Superior temporal gyrus (tissue), 1 donor: ENCODE measurements around the gene POLG.

Source experiments
- DNase-seq: peaks from one replicate; pipeline ENCODE4 v3.0.0-alpha.2; 2016; ENCODE audit errors: extremely low spot score

Gene POLG

DNA sequence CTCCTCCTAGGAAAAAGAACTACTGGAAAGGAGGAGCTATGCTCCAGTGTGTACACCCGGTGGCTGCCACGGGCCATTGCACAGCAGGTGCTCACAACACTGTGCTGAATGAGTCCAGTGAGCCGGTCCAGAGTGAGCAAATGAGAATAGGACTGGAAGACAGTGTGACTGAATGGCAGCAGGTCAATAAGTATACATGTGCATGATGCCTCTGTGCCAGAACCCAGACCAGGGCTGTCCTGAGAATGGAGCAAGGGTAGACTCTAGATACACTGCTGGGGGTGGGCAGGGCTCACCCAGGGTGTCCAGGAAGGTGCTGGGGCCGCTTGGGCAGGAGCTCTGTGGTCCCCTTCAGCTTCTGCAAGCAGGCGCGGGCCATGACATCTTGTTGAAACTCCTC is 8.3 kb downstream of the POLG start:
- DNase-seq = no peak

DNA sequence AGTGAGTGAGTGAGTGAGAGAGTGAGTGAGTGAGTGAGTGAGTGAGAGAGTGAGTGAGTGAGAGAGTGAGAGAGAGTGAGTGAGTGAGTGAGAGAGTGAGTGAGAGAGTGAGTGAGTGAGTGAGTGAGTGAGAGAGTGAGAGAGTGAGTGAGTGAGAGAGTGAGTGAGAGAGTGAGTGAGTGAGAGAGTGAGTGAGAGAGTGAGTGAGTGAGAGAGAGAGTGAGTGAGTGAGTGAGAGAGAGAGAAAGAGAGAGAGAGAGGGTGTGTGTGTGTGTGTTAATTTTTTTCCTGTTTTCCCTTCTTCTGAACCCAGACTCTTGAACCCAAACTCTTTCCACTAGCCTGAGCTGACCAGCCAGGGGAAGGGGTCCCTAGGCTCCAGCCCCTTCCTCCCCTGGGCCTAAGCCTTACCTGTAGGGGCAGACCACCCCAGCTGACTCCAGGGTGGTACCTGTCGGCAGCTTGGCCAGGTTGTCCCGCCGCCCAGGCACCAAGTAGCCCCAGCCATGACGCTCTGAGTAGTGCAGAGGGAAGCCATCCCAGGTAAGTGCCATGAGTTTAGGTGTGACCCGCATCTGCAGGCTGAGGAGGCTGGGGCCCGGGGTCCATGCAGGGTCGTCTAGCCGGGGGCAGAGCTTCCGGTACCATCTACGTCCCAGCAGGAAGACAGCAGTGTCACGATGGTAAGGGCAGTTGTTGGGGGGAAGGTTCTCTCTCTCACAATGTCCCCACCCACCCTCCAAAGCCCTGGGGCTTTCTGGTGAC is 9.4 kb downstream of the POLG start:
- no peak for DNase-seq

DNA sequence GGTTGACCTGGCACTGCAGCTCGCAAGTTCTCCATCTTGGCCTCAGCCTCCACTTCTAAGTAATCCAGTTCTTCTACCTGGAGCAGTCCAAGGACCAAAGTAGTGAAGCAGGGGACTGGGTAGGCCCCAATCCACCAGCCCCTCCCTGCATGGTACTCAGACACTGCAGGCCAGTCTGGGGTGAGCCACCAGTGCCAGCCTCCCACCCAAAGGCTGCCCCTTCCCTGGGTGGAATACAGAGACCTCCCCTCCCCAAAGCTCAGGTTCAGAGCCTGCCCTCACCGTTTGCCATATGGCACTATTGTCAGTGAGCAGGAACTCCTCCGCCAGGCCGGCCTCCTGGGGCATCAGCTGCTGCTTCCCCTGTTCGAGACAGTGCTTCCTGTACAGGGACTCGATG is 10.8 kb downstream of the POLG start:
- no peak for DNase-seq

DNA sequence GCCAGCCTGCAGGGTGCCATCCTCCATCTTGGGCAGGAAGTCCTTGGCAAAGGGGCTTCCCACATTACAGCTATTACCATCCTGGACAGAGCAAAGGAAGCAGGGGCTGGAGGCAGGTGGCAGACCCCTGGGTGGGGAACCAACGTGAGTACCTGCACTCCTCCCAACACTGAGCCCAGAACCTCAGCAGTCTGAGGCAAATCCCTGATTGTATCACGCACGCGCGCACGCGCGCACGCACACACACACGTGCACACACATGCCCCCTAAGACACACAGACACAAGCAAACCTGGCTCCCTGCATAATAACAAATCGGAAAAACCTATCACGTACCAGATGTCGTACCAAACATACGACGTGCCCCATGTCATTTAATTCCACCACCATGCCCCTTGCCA is 11.8 kb downstream of the POLG start:
- no peak for DNase-seq

DNA sequence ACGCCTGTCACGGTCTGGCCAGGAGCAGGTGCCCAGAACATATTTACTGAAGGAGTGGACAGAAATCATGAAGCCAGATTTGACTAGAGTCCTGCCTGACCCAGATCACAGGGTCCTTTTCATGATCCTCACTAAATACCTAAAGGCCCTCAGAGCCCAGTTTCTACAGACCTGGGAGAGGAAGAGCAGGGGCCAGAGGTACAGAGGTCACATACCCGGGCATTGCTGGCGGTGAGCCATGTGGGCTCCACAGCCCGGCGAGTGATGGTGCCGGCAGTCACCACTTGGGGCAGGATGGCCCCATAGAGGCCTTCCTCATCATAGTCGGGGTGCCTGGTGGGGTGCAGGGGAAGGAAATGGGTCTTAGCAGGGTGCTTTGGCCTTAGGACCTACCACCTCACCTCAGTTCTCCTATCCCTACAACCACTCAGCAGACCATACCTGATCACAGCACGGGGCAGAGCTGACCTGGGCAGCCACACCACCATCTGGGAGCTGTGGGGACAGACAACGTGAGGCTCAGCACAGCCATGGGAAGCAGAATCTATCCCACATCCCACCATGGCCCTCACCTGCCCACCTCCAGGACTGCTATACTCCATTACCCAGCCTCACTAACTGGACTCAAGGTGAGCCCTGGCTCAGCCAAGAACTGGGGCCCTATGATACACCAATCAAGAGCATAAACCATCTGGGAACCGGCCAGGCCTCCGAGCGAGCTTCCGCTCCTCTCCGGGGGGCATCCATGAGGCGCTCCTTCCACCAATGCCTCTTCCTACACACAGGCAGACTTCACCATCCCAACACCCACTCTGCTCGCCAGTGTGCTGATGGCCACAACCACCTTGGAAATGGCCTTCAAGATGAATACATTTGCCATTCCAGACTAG is 12.9 kb downstream of the POLG start:
- DNase-seq = no peak

DNA sequence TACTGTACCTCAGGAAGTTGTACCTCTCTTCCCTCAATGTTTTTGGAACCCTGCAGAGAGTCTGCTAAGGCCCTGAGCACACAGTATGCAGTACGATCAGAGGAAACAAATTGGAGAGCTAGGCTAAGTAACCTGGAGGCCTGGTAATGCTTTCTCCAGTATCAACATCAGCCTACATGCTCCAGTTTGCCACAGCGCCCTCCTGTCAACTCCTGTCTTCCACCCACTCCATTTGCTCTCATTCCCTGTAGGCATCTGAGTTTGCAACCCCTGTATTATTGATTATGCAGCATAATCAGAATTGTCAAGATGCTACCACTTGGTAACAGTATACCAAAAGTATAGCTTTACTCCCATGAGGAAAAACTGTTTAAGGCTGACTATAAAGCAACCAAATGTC is 14.4 kb downstream of the POLG start:
- no peak for DNase-seq

DNA sequence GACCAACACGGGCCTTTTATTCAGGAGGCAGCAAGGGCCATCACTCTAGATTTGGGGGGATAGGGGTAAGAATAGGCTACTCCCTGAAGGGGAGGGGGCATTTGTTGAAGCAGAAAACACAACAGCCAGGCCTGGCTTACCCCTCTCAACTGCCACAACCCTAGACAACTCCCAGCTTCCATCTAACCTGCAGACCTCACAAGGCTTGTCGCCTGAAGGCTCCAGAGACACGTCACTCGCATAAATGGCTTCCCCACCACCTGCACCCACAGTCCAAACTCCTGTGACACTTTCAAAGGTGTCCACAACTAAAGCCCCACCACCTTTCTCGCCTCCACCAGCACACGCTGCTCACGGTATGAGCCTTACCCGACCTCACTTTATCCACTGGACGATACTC is 14.9 kb downstream of the POLG start:
- no peak for DNase-seq

DNA sequence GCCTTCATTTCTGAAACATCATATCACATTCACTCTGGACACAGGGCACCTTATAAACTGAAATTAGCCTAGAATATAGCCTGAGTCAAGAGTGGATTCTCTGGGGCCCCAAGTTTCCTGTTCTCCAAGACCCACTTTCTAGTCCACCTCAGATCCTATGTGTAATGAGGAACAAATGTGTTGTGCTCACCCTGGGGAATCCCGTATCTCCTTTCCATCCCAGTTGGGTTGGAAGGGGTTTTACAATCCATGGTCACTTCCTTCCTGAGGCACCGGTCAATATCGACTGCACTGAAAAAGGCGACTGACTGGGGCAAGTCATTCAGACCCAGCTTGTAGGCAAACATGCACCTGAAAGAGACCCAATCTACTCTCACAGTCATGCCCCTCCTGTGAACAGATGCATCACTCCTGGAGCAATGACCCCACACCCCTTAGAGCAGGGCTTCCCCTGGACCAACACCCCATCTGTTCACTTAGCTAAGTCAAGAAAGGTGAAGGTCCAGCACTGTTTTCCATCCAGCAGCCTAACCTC is 17.4 kb downstream of the POLG start:
- DNase-seq = no peak

DNA sequence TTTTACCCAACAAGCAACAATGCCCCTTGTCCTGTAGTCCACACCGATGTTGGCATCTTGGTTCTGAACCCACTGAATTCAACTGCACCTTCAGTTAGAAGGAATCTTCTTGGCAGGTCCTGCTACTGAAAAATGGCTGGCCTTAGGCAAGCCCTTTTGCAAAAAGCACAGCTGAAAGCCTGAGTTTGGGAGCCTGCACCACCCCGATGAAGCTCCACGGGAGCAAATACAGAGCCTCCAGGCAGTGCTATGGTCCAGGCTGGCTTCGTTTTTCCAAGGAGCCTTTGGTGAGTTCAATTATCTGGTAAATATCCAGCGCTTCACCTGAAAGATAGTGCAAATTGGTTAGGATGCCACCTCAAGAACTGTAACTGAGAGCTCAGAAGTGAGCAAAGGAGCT is 18.1 kb downstream of the POLG start:
- no peak for DNase-seq

DNA sequence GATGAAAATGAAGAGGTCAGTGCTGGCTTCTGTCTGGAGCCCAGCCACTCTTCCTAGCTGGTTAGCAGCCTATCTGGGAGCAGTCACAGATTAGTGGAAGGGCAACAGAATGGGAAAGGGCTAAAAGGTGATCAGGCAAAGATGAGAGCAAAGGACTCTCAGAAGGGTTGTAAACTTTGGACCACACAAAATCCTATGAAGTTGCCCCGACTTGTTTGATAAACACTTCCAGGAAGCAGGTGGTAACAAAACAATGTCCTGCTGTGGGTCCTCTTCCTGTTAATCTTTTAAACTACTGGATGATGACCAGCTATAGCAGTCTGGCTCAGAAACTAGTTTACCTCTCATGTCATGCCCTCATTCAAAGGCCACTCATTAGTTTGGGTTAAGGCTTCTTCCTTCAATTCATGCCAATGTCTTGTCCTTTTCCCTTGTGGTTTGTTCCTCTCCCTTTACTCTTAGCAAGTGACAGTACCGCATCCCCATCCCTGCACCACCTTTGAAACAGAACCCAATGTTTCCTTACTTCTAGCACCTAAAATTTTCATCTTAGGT is 19.2 kb downstream of the POLG start:
- DNase-seq = no peak

DNA sequence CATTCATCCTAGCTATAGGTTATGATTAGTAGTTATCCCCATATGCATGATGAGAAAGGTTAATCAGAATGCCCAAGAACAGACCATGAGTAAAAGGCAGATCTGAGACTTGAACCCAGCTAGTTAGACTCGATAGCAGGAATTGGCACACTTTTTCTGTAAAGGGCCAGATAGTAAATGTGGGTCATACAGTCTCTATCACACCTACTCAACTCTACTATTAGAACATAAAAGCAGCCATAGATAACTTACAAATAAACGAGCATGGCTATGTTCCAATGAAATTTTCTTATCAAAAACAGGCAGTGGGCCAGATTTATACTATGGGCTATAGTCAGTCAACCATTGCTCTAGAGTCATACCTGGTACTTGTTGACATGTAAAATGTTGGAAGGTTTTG is 24.6 kb downstream of the POLG start:
- DNase-seq = no peak

DNA sequence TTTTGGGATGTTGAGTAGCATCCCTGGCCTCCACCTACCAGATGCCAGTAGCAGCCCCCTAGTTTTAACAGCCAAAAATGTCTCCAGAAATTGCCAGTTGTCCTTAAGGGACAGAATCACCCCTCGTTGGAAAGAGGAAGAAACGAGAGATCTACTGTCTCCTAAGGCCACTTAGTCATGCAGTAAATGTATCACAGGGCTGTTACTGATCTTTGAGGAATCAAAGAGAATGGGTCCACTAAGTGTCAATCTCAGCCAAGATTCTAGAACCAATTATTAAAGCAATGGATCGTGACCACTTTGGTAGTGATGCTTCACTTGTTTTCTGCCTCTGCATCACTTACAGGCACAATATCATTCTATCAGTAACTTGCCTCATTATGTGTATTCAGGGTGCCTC is 26.4 kb downstream of the POLG start:
- DNase-seq = no peak

DNA sequence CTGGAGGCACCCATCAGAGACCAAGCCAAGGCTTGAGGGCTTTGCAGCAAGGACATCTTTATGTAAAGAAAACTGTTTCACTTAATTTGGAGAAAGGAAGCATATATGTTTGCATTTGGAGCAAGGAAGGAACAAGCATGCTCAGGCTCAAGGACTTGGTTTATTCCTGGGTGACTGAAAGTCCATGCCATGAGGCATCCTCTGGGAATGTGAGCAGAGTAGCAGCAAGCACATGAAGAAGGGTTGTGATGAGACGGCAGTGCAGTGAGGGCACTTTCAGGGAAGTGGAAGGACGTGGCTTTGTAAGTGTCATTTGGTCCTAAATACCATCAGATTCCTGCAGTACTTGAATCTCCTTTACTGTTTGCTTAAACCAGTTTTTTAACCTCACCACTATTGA is 26.8 kb downstream of the POLG start:
- DNase-seq = no peak

DNA sequence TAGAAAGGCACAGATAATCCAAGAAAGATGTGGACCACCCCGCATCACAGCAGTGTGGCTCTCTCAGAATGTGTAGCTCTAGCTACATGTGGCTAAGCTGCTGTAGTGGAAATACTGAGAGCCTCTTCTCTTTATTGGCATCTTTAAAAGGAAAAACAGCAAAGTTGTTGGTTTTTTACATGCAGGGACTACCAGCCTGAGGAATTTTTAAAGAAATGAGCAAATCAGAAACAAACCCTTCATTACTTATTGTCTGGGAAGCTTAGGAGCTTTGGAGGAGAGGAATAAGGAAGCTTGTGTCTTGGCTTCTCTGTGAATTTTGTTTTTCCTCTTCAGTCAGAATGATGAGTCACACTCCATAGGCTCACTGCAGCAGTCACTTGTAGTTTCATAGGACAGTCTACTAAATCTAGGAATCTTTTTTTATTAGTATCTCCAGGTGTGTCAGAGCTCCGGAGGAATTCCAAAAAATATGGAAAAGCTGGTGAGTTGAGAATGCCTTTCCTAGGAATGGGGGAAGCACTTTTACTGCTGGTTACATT is 27.5 kb downstream of the POLG start:
- DNase-seq = peak; percentile 48

DNA sequence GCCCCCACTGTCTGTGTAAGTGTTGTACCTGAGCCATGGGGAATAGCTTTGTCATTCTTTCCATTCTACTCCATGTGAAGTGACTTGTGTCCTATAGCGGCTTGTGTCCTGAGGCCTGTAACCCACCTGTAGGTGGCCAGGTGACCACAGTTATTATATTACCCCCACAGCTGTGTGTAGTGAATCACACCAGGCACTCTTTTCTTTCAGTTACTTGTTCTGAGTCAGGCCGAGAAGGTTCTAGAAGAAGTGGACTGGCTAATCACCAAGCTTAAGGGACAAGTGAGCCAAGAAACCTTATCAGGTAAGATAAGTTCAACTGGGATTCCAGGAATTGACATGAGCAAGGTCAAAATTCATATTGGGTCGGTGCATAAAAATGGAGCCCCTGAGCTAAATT is 29.2 kb downstream of the POLG start:
- no peak for DNase-seq

DNA sequence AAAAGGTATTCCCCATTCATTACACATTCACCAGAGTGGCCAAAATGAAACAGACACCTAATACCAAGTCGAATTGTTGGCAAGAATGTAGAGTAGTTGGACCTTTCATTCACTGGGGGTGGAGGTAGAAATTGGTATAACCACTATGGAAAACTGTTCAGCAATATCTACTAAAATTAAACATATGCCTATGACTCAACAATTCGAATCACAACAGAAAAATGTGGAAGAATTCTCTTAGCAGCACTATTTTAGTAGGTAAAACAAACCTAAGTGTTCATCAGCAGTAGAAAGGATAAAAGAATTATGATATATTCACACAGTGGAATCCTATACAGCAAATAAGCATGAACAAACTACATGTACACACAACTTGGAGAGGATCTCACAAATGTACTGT is 30.6 kb downstream of the POLG start:
- no peak for DNase-seq

DNA sequence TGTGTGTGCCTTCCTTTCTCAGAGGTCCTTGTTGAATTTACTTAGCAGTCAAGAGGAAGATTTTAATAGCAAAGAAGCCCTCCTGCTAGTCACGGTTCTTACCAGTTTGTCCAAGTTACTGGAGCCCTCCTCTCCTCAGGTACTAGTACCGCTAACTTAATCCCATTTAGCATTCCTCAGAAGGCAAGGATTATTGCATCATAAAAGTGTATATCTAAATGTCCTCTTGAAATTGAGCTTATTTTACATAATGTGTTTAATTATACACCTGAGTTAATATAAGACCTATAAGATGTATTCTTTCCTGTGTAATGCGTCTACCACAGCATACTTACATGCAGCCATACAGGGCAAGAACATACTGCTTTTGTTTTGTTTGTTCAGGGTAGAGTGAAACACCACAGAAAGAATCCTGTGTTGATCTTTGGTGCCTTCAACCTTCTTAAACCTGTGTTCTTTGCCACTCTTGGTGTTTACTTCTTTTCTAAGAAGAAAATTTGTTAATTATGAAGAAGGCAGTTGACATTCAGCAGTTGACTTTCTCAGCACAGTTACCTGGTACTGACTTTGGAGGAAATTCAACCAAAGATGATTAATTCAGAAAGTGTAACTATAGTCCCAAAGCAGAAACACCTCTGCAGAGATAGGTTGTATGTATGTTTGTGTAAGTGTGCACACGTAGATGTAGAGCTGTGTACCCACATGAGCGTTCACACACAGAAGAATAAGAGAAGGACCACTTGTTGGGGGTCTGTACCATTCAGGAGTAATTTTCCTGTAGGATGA is 33.1 kb downstream of the POLG start:
- no peak for DNase-seq

DNA sequence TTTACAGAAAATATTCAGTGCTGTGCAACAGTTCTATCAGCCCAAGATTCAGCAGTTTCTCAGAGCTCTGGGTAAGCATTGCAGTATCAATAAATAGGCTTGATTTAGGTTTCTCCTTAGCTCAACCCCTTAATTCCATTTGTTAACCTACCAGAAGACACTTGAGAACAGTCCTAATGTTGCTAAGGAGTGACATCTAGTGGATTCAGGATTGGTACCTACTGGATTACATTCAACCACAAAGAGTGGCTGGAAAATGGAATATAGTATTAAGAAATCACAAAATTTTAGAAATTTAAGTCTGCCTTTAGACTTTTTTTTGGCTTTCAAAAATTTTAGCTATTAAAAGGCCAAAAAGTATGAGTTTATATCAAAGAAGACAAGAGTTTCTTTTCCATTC is 34.7 kb downstream of the POLG start:
- peak; percentile 78 for DNase-seq

DNA sequence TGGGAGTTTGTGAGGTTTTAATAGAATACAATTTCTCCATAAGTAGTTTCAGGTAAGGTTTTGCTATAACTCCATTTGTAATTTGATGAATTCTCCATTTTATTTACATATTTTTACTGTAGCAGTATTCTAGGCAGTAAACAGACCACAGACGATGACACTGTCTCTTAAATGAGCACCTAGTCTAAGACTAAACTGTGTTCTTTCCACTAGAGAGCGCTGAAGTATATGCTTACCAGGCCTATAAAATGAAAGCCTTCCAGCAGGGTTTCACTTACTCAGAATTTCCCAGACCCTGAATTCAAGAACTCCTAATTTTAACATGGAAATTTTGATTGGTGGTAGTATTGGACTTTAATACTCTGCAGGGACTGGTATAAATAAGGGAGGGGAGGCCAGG is 41.6 kb downstream of the POLG start:
- DNase-seq = no peak

DNA sequence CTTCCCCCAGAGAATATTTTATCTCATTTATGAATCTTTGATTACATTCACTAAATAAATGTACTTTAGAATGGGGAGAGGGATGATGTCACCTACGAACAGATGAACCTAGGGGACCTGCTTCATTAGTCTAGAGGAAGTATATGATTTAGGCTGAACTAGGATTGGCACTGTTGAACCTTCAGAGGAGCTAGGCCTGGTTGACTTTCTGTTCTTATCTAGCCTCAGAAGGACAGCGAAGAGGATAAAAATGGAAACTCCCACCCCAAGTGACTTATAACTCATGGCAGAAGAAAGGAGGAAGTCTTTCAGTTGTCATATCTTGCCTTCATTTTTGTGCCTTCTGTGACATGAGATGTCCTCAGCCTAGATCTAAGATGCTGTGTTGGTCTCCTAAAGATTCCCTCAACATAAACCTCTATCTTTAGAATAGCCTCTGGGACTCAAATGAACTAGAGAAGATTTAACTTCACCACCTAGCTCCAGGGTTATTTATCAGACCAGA is 42.6 kb downstream of the POLG start:
- no peak for DNase-seq

DNA sequence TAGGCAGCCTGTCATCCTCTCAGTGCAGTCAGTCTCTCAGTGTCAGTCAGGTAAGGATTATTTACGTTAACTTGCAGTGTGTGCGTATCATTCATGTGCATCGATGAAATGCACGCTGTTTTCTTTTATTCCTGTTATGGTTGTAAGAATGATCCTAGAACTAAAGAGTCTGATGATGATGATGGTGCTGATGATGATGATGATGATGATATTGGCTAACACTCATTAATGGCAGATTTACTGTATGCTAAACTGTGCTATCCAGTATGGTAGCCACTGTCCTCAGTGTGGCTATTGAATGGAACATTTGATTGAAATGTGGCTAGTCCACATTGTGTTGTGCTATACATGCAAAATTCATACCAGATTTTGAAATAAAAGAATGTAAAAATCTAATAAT is 51.4 kb downstream of the POLG start:
- no peak for DNase-seq
